ENCODE data around the gene NEK1. TPM values are rescaled to one million over a fixed set of nuclear protein-coding genes. Genes with fewer than 3 reads are reported as not detected.

NEK1 gene
- total and polyA plus RNA-seq, 12 donors, result 3.6 to 18.6 (median 15.0) TPM

DNA sequence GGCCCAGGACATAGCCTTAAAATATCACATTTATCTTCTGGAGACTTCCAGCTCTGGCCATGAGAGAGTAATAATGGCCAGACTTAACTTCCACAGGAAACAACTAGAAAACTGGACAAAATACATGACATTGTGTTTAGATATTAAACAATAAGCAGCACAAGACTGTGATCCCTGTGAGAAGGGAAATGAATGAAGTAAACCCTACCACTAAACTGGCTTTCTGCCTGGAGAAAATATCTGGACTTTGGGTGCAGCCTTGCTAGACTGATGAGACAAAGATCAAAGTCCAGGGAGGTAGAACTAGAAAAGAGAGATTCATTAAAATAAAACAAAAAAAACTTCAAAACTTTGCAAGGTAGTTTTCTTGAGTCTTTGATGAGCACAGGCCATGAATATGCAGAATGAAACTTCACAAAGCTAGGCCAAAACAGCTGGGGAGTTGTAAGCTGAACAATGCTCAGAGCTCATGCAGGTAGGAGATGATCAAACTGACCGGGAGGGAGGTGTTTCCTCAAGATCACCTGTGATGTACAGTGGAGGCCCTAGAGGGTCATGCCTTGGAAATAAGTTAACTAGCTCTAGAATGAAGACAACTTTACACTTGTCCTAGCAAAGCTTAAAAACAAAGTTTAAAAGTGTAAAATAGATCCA lies 194.6 kb downstream of the NEK1 start:
- Histone ChIP-seq H3K27me3 (no peaks in the 10 kb centered on the region), H3K36me3 (peaks cover 0 to 19% (median 0%) of the 10 kb centered on the region in 9 donors), H3K9me3 (no peaks in the 10 kb centered on the region), H3K4me1 (peaks cover 0 to 11% (median 0%) of the 10 kb centered on the region in 9 donors), H3K4me3 (no peak overlapping the region), H3K27ac (no peak overlapping the region)
- TF ChIP-seq, protein P1, sequence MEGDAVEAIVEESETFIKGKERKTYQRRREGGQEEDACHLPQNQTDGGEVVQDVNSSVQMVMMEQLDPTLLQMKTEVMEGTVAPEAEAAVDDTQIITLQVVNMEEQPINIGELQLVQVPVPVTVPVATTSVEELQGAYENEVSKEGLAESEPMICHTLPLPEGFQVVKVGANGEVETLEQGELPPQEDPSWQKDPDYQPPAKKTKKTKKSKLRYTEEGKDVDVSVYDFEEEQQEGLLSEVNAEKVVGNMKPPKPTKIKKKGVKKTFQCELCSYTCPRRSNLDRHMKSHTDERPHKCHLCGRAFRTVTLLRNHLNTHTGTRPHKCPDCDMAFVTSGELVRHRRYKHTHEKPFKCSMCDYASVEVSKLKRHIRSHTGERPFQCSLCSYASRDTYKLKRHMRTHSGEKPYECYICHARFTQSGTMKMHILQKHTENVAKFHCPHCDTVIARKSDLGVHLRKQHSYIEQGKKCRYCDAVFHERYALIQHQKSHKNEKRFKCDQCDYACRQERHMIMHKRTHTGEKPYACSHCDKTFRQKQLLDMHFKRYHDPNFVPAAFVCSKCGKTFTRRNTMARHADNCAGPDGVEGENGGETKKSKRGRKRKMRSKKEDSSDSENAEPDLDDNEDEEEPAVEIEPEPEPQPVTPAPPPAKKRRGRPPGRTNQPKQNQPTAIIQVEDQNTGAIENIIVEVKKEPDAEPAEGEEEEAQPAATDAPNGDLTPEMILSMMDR (IDR thresholded peaks at IDR 0.05), result no peak
- 98 to 100% methylated on average over 1 of the region's 1 CpG for WGBS, 2 donors
- no peak for ATAC-seq
- DNase-seq, result no peak
- intact Hi-C loops (cut with DNase I), result no loop called here

DNA sequence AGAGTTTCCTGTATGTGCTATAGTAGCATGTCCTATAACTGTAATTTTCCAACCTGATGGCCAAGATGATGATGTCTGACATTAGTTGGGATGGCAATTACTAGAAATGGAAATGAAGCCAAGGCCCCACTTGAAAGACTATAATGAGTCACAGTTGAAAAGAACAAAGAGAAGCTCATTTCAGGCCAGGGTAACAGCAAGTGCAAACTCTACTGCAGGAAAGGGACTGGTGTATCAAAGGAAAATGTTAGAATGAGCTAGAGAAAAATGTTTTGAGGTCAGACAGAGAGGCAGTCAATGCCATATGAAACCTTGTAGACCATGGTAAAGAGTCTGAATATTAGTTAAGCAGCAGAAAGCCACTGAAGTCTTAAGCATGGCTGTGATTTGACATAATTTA lies 195.4 kb downstream of the NEK1 start:
- no peak for DNase-seq
- TF ChIP-seq, protein P1 (IDR thresholded peaks at IDR 0.05), result no peak
- H3K4me1 ChIP-seq, result peaks cover 0 to 11% (median 0%) of the 10 kb centered on the region in 9 donors
- H3K4me3 ChIP-seq, result no peak overlapping the region
- no peaks in the 10 kb centered on the region for H3K27me3 ChIP-seq
- H3K27ac ChIP-seq, result no peak overlapping the region
- no peak for ATAC-seq
- no peaks in the 10 kb centered on the region for H3K9me3 ChIP-seq
- intact Hi-C loops (cut with DNase I), result no loop called here
- peaks cover 0 to 18% (median 0%) of the 10 kb centered on the region in 9 donors for H3K36me3 ChIP-seq

DNA sequence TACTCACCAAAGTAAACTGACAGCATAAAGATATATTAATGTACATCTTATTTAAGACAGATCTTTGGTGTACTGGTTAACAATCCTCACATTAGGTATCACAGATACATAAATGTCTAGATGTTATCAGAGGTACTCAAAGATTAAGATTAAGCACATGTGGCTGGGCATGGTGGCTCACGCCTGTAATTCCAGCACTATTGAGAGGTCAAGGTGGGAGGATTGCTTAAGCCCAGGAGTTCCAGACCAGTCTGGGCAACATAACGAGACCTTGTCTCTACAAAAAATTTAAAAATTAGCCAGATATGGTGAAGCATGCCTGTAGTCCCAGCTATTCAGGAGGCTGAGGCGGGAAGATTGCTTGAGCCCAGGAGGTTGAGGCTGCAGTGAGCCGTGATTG lies 195.9 kb downstream of the NEK1 start:
- no peak for ATAC-seq

DNA sequence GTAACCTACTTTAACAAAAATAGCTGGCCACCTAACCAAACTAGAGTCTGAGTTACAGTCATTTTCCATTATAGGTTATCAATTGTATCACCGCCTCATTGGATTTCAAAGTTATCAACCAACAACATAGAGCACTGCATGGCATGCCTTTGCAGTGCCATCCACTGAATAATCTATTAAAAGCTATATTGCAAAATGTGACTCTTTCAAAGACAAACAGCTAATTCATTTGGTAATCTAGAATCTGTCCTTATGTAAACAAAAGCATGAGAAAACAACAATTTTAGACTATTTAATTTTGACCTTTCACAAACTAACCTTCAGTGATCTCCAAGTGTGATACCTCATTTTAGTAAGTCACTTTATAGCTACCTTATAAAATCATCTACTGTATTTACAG lies 197.5 kb downstream of the NEK1 start:
- DNase-seq (no peak), ATAC-seq (no peak)
- H3K27me3 ChIP-seq, result no peaks in the 10 kb centered on the region
- WGBS, 2 donors, result 94 to 99% methylated on average over 1 of the region's 1 CpG
- no peak overlapping the region for H3K4me3 ChIP-seq
- H3K4me1 ChIP-seq, result peaks cover 0 to 11% (median 0%) of the 10 kb centered on the region in 9 donors
- intact Hi-C loops (cut with DNase I), result no loop called here
- no peak overlapping the region for H3K27ac ChIP-seq
- H3K36me3 ChIP-seq, result peaks cover 0 to 9% (median 0%) of the 10 kb centered on the region in 9 donors
- TF ChIP-seq, protein P1 (IDR thresholded peaks at IDR 0.05), result no peak
- no peaks in the 10 kb centered on the region for H3K9me3 ChIP-seq

More for the DNA sequence above, 195.9 kb downstream of the NEK1 start:
- no peak for DNase-seq
- Histone ChIP-seq H3K4me3 (no peak overlapping the region), H3K9me3 (no peaks in the 10 kb centered on the region), H3K36me3 (peaks cover 0 to 12% (median 0%) of the 10 kb centered on the region in 9 donors), H3K4me1 (peaks cover 0 to 11% (median 0%) of the 10 kb centered on the region in 9 donors), H3K27me3 (no peaks in the 10 kb centered on the region), H3K27ac (no peak overlapping the region)
- TF ChIP-seq, protein P1 (IDR thresholded peaks at IDR 0.05), result no peak
- WGBS, 2 donors, result 97 to 99% methylated on average over 4 of the region's 4 CpGs
- intact Hi-C loops (cut with DNase I), result no loop called here
